SK-N-SH (cell line): ENCODE results near the gene IFNA6. TPM values are rescaled to one million over a fixed set of nuclear protein-coding genes. Genes with fewer than 3 reads are reported as not detected.

Source experiments
- CTCF ChIA-PET: fragments of 300-600, 350-600 bp; formaldehyde crosslinking; extraction: SDS; loops from one replicate; lab custom pipeline; 2021; lab: Yijun Ruan, JAX
- POLR2A ChIA-PET: fragments of 350-600 bp; sonication (Branson Sonifier 250); formaldehyde crosslinking; extraction: SDS; loops from one replicate; lab custom pipeline; 2020; ENCODE audit warnings: antibody characterized with exemption, inconsistent platforms; lab: Yijun Ruan, JAX
- DNase-seq: peaks from one replicate; pipeline ENCODE4 v3.0.0; 2012
- H2AFZ ChIP-seq: fragments of 200-600 bp; sonication (generic); 2 replicates; pipeline ENCODE4 v1.8.1; 2016; ENCODE audit warnings: antibody characterized with exemption, mild to moderate bottlenecking, low read depth
- H3F3A ChIP-seq: fragments of 200-600 bp; sonication (generic); replicated peaks from 2 replicates; pipeline ENCODE3; 2016; ENCODE audit warnings: antibody characterized with exemption, mild to moderate bottlenecking; ENCODE audit not compliant: insufficient read depth
- H3K27ac ChIP-seq, 2 experiments: fragments of 200-500 bp in 1 of 2; fragments of 200-600 bp in 1 of 2; sonication (Bioruptor generic) in 1 of 2; sonication (generic), shearing (Covaris generic) in 1 of 2; 2 replicates each; pipeline versions ENCODE4 v1.5.1 to v1.6.1; 2014 to 2016; ENCODE audit warnings: low read depth in 2 of 2, inconsistent platforms in 1 of 2, low read length in 1 of 2, mild to moderate bottlenecking in 1 of 2, mixed read lengths in 1 of 2
- H3K27me3 ChIP-seq: fragments of 200-600 bp; sonication (generic), shearing (Covaris generic); 2 replicates; pipeline ENCODE4 v1.6.1; 2016; ENCODE audit warnings: mixed run types; ENCODE audit not compliant: insufficient read depth
- H3K36me3 ChIP-seq, 2 experiments: fragments of 200-500 bp in 1 of 2; fragments of 200-600 bp in 1 of 2; sonication (Bioruptor generic) in 1 of 2; sonication (generic) in 1 of 2; replicated peaks in 1 of 2; 2 replicates each; pipeline versions ENCODE3 to v1.5.1; 2014 to 2016; ENCODE audit warnings: low read length in 1 of 2, mild to moderate bottlenecking in 1 of 2; ENCODE audit not compliant: insufficient read depth in 2 of 2, control insufficient read depth in 1 of 2
- H3K4me1 ChIP-seq, 2 experiments: fragments of 200-500 bp in 1 of 2; fragments of 200-600 bp in 1 of 2; sonication (Bioruptor generic) in 1 of 2; sonication (generic), shearing (Covaris generic) in 1 of 2; 2 replicates each; pipeline versions ENCODE4 v1.5.1 to v1.6.1; 2014 to 2016; ENCODE audit warnings: low read depth in 1 of 2, low read length in 1 of 2, mixed run types in 1 of 2; ENCODE audit not compliant: insufficient read depth in 2 of 2, control insufficient read depth in 1 of 2
- H3K4me2 ChIP-seq: fragments of 200-600 bp; sonication (generic), shearing (Covaris generic); 2 replicates; pipeline ENCODE4 v1.6.1; 2017; ENCODE audit warnings: mixed run types
- H3K4me3 ChIP-seq, 2 experiments: fragments of 200-500 bp in 1 of 2; fragments of 200-600 bp in 1 of 2; sonication (Bioruptor generic) in 1 of 2; sonication (generic), shearing (Covaris generic) in 1 of 2; 2 replicates each; pipeline versions ENCODE4 v1.5.1 to v1.8.1; 2014 to 2016; ENCODE audit warnings: low read depth in 2 of 2, inconsistent platforms in 1 of 2, low read length in 1 of 2, mild to moderate bottlenecking in 1 of 2, mixed read lengths in 1 of 2, moderate library complexity in 1 of 2
- H3K79me2 ChIP-seq: fragments of 200-600 bp; sonication (generic); 2 replicates; pipeline ENCODE4 v1.8.1; 2017; ENCODE audit warnings: mild to moderate bottlenecking; ENCODE audit not compliant: insufficient read depth
- H3K9ac ChIP-seq: fragments of 200-600 bp; sonication (generic); 2 replicates; pipeline ENCODE4 v1.6.1; 2017; ENCODE audit warnings: mixed run types
- H3K9me2 ChIP-seq: fragments of 200-600 bp; sonication (generic); 2 replicates; pipeline ENCODE4 v1.6.1; 2017; ENCODE audit warnings: mixed run types
- H3K9me3 ChIP-seq: fragments of 200-600 bp; sonication (generic); 2 replicates; pipeline ENCODE4 v1.6.1; 2017; ENCODE audit warnings: mixed run types, mild to moderate bottlenecking, moderate library complexity
- H4K20me1 ChIP-seq: fragments of 200-600 bp; sonication (generic); 2 replicates; pipeline ENCODE4 v1.6.1; 2017; ENCODE audit warnings: mild to moderate bottlenecking, mixed run types; ENCODE audit not compliant: insufficient read depth
- CHD2 ChIP-seq: fragments of 150-350 bp; IDR thresholded peaks from 2 replicates; pipeline ENCODE4 v1.6.1; 2018; ENCODE audit warnings: low read length; ENCODE audit not compliant: partially characterized antibody
- ELF1 ChIP-seq: IDR thresholded peaks from 2 replicates; pipeline ENCODE4 v1.4.0; 2012
- EP300 ChIP-seq, 2 experiments: IDR thresholded peaks; 2 replicates each; pipeline versions ENCODE4 v1.4.0 to v1.6.1; 2012; ENCODE audit warnings: borderline replicate concordance in 1 of 2, low read depth in 1 of 2, low read length in 1 of 2
- FOSL2 ChIP-seq: IDR thresholded peaks from 2 replicates; pipeline ENCODE4 v1.4.0; 2012; ENCODE audit warnings: low read depth, mild to moderate bottlenecking, moderate library complexity, borderline replicate concordance
- GABPA ChIP-seq: IDR thresholded peaks from 2 replicates; pipeline ENCODE4 v1.4.0; 2012; ENCODE audit warnings: low read depth, mild to moderate bottlenecking
- MXI1 ChIP-seq: IDR thresholded peaks from 2 replicates; pipeline ENCODE4 v1.6.1; 2012; ENCODE audit warnings: mild to moderate bottlenecking, low read depth, low read length, improper control_type of control experiment
- NFIC ChIP-seq: IDR thresholded peaks from 2 replicates; pipeline ENCODE4 v1.4.0; 2012; ENCODE audit warnings: borderline replicate concordance
- PBX3 ChIP-seq: IDR thresholded peaks from 2 replicates; pipeline ENCODE4; 2012
- RCOR1 ChIP-seq: fragments of 150-350 bp; IDR thresholded peaks from 2 replicates; pipeline ENCODE4 v1.6.1; 2017; ENCODE audit warnings: antibody characterized with exemption, low read length
- REST ChIP-seq: IDR thresholded peaks from 2 replicates; pipeline ENCODE4 v1.6.1; 2012; ENCODE audit warnings: mild to moderate bottlenecking, low read depth, low read length, moderate library complexity
- RFX5 ChIP-seq: IDR thresholded peaks from 2 replicates; pipeline ENCODE4 v1.6.1; 2012; ENCODE audit warnings: mild to moderate bottlenecking, improper control_type of control experiment, low read length
- SIN3A ChIP-seq: IDR thresholded peaks from 2 replicates; pipeline ENCODE4 v1.6.1; 2012; ENCODE audit warnings: low read depth, mild to moderate bottlenecking, low read length, moderate library complexity, borderline replicate concordance
- SMC3 ChIP-seq: IDR thresholded peaks from 2 replicates; pipeline ENCODE4 v1.6.1; 2012; ENCODE audit warnings: low read depth, low read length, improper control_type of control experiment
- TAF1 ChIP-seq: IDR thresholded peaks from 2 replicates; pipeline ENCODE4 v1.6.1; 2012; ENCODE audit warnings: low read depth, mild to moderate bottlenecking, low read length, moderate library complexity, borderline replicate concordance
- TCF12 ChIP-seq: IDR thresholded peaks from 2 replicates; pipeline ENCODE4 v1.4.0; 2012
- USF2 ChIP-seq: fragments of 150-350 bp; IDR thresholded peaks from 2 replicates; pipeline ENCODE4 v1.6.1; 2017; ENCODE audit warnings: antibody characterized with exemption, low read length, low read depth, borderline replicate concordance
- ZBTB33 ChIP-seq: IDR thresholded peaks from 2 replicates; pipeline ENCODE4 v1.4.0; 2012; ENCODE audit warnings: low read depth, borderline replicate concordance
- WGBS: methylation state at CpG from one replicate; pipeline ENCODE4 v1.1.6; 2017; ENCODE audit warnings: low lambda C conversion rate; 5-methylcytosine and 5-hydroxymethylcytosine counted together
- polyA plus RNA-seq, 3 experiments: library from polyadenylated mRNA; depleted of rRNA; stranded (reverse); fragments of >200 nt; gene quantifications; 2 replicates each; pipeline ENCODE4 v1.2.3, GENCODE V29; 2012

IFNA6 gene
- polyA plus RNA-seq (2012; rRNA removed), result not detected in 2 replicates
- not detected in 2 replicates for polyA plus RNA-seq (2012; cell fraction: cytosol; rRNA removed)
- not detected in 2 replicates for polyA plus RNA-seq (2012; cell fraction: nucleus; rRNA removed)

- H3K27me3 ChIP-seq, result no peaks in the 10 kb centered on the region; the same call in 1 of the 2 replicates
- TF ChIP-seq ZBTB33 (no peak), TCF12 (no peak), NFIC (no peak), RCOR1 (no peak), USF2 (no peak), PBX3 (no peak), SMC3 (no peak)
- H3K9me2 ChIP-seq, result no peaks in the 10 kb centered on the region
- H3K27ac ChIP-seq, result no peak within 1 kb of the TSS
- no peaks in the 10 kb centered on the region for H3K9me3 ChIP-seq
- no peaks in the 10 kb centered on the region for H3K4me1 ChIP-seq
- H3F3A ChIP-seq, result no peaks in the 10 kb centered on the region
- no peaks in the 10 kb centered on the region for H3K79me2 ChIP-seq
- ChIA-PET POLR2A (no interaction called here), CTCF (no interaction called here)
- H2AFZ ChIP-seq, result no peak within 1 kb of the TSS
- no peaks in the 10 kb centered on the region for H3K36me3 ChIP-seq
- 10% methylated on average over 1 of the region's 1 CpG for WGBS
- H3K4me2 ChIP-seq, result no peak within 1 kb of the TSS
- no peaks in the 10 kb centered on the region for H4K20me1 ChIP-seq
- no peak for DNase-seq
- H3K9ac ChIP-seq, result no peak within 1 kb of the TSS
- H3K4me3 ChIP-seq, result no peak within 1 kb of the TSS
Observed at GRCh38 chr9:21350787-21351186, at the start of gene IFNA6. IFNA6 (minus strand) TSS chr9:21350887; CDS start chr9:21350887, 0 bp downstream.

GRCh38 chr9:21399956-21400355 is 49.3 kb upstream of the IFNA6 start:
- Histone ChIP-seq H3F3A (no peaks in the 10 kb centered on the region), H3K4me3 (no peak overlapping the region), H3K9ac (no peak overlapping the region), H3K4me2 (no peak overlapping the region), H3K79me2 (no peaks in the 10 kb centered on the region), H3K9me3 (no peaks in the 10 kb centered on the region), H3K27ac (no peak overlapping the region), H3K4me1 (peaks cover 0 to 4% of the 10 kb centered on the region in 2 experiments; a peak in 2 of 4 replicates), H2AFZ (no peak overlapping the region), H3K27me3 (peaks cover 40% of the 10 kb centered on the region; the same call in 1 of the 2 replicates), H4K20me1 (no peaks in the 10 kb centered on the region), H3K36me3 (no peaks in the 10 kb centered on the region), H3K9me2 (no peaks in the 10 kb centered on the region)
- CTCF ChIA-PET, result interaction anchor here (1.8 kb wide), 1 partner anchor 74 kb away, joined by 5 read pairs; no protein-coding TSS in a partner anchor
- DNase-seq, result no peak
- POLR2A ChIA-PET, result no interaction called here
- 12% methylated on average over 3 of the region's 3 CpGs for WGBS
- no peak for TF ChIP-seq FOSL2
- TF ChIP-seq MXI1, result no peak
- TF ChIP-seq ZBTB33, result no peak
- TF ChIP-seq CHD2, result no peak
- TF ChIP-seq REST, result no peak
- TF ChIP-seq EP300 (IDR thresholded peaks at IDR 0.05; ENCODE audit: borderline replicate concordance in 1 of 2, low read depth in 1 of 2, low read length in 1 of 2), result no peak
- TF ChIP-seq ELF1, result no peak
- TF ChIP-seq SIN3A, result no peak
- no peak for TF ChIP-seq RFX5
- no peak for TF ChIP-seq GABPA
- TF ChIP-seq TAF1, result no peak
